Stimulated activated CD4-positive, alpha-beta T cell treated with anti-CD3 and anti-CD28 coated beads, Interleukin-1b, Interleukin-23, amount 100 ng/mL, for 4 hours (primary cell): ENCODE measurements around the gene HIC1.

Experiments used
- DNase-seq, 2 donors: peaks; one replicate each; pipeline ENCODE4 v3.0.0-alpha.2; 2020; ENCODE audit warnings: low read depth in 2 of 2

Gene HIC1

DNA sequence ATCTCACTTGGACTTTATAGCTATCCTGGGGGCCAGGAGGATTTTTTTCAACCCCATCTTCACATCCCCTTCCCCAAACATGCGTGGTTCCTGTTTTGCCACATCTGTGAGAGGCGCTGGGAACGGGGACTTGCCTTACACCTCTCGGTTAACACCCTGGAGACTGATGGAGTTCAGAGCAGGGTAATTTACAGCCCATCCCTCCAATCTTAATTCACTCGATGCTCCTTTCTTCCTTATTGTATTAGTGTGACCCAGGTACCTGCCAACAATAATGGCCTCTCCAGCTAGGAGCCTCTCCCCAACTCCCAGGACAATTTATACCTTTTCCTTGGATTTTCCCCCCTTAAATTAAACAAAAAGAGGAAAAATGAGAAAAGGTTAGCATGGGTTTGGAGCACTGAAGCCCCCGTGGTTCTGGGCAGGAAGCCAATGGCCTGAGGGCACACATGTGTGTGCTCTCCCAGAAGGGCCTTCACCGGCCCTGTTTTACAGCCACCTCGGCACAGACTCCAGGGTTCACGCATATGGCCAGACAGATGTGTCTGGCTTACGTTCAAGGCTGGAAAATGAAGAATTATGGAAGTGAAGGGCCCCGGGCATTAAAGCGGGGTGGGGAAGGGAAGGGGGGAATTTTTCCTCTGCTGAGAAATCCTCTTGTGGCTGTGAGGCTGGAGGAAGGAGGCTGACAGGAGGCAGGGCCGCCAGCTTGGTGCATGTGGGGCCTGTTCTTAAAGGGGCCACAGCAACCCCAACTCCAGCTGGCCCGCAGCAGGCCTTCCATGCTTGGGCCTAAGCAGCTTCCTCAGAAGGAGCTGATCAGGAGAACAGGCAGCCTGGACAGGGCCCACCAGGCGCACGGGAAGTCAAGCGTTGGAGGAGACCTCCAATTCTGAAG, 21.4 kb downstream of the HIC1 start:
- DNase-seq = no peak

DNA sequence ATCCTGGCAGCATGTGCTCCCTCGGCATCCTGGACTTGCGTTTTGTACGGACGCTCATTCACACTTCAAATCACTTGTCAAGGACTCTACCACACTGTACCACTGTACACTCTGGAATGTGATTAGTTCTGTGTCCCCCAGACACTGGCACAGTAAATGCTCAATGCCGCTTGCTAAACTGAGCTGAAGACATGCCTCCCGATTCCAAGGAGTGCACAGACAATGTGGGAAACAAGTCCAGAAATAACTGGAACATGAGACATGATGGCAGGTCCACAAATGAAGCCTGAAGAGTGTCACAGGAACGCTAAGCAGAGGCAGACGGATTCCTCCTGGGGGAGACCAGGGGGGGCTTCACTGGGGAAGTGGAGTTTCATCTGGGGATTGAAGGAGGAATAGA, 22.1 kb downstream of the HIC1 start:
- no peak for DNase-seq

DNA sequence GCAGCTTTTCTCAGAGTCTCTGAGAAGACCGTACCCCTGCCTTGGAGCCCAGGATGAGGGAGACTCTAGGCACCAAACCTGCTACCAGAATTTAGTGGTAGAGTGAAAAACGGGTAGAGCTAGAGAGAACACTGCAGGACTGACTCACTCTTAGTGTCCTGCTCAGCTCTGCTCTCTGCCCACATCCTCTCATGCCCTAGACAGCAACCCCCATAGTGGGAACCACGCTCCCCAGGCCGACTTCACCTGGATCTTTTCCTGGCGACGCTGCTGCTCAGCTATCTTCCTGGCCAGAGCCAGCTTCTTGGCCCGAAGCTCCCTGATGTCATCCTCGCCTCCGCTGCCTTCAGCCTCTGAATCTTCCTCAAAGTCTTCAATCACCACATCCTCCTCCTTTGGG, 26.7 kb downstream of the HIC1 start:
- DNase-seq = no peak

DNA sequence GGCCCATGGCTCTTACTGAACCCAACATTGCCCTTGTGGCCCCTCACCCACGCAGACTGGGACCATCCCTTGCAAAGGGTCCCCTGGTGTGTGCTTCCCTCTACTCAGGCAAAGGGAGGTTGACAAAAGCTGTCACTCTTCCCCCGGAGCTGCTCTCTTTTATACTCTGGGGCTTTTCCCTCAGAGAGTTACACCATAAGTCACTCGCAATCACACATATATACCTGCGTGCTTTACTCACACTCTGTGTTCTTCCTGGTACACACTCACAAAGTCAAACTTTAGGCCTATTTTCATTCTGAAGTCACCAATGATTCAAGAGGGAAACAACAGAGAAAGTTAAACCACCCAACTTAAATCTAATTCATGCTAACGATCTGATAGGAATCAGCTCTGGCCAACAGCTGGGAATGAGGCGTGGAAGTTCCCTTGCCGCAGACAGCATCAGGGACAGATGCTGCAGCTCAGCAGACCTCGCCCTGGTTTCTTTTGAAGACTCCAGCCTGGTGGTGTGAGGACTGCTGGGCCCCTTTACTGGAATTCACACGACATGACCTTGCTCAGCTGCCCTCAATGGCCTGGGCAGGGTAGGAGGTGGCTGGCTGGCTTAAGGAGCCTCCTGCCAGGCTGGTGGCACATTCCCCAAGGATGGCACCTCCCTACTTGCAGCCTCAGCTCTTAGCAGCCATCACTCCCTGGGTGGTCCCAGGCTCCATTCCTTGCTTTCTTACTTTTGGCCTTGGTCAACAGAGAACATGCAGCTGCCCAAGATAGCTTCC, 27.3 kb downstream of the HIC1 start:
- DNase-seq = no peak

GRCh38 chr17:2083613-2084035, 28.7 kb downstream of the HIC1 start:
- no peak for DNase-seq

DNA sequence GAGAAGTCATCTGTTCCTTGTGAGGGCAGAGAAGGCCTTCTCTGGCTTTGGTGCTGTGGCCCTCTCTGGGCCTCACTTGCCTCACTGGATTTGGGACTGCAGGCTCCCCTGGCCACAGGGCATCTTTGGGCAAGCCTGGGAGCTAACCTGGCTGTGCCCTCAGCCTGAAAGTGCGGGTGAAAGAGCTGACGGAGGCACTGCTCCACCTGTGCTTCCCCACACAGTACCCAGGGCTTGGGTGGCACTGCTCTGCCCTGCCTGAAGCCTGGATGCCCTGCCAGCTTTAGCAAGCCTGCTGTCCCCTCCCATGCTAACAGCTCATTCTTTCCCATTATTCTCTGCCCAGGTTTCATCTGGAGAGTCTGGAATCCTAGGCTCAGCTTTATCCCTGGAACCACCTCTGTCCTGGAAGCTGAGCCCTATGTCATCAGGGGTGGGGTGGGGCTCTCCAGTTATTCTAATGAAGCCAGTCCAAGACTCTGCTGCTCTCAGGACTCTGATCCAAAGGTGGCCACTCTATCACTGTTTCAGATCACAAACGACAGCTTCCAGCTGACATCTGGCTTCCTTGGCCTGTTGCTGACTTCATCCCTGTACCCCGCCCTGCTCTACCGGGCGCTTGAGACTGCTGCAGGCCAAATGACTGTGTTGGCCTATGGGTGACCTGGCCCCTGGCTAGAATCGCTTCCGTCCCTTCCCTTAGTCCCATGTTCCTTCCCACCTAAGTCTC, 29.3 kb downstream of the HIC1 start:
- no peak for DNase-seq

- no peak for DNase-seq
These were observed 30.1 kb downstream of the HIC1 start for GRCh38 chr17:2084766-2085647.

DNA sequence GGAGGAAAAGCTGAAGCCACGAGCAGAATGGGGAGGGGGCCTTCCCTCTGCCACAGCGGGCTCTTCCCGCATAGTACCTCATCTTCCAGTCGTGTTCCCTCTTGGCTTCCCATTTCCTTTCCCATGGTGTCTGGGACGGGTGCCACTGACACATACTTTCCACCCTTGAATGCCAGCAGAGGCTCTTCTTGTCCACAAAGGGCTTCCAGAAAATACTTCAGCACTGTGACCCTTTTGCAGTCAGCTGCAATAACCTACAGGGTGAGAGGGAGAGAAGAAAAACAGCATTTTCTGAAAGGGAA, 30.7 kb downstream of the HIC1 start:
- no peak for DNase-seq

DNA sequence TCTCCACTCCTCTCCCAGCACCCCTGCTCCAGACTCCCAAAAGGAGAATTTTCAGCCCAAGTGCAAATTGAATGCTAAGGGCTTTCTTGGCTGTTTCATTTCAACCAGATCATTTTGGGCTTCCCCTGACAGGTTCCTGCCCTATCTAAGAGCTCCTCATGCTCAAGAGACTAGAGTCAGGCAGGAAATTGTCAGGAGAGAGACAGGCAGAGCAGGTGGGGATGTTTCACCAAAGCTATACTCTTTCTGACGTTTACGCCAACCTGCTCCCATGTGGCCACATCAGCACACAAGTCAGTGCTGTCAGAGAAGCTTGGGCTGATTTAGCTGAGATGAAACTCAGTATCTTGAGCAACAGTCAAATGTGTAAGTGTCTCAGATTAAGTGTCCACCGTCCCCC, 31.4 kb downstream of the HIC1 start:
- no peak for DNase-seq

- DNase-seq = no peak
These were observed 32.8 kb downstream of the HIC1 start for GRCh38 chr17:2087597-2088211.

- no peak for DNase-seq
These were observed 34.1 kb downstream of the HIC1 start for GRCh38 chr17:2089021-2089422.

DNA sequence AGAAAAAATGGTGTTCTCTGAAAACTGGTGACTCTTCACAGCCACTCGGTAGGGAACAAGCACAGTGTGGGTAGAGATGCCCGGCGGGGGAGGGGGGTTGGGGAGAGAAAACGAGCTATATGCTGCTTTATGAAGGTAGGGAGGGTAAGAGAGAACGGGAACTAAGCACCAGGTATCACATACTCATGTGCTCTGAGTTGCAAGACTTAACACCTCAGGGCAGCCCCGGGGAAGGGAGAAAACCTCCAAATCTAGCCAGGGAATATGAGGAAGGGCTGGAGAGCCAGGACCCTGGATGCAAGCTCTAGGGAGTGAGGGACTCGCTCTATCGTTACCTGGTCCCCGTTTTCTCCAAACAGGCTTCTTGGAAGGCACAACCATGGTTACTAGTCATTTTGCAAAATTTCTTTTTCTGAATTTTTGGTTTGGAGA, 35.3 kb downstream of the HIC1 start:
- DNase-seq = peak; percentile 18 to 21

GRCh38 chr17:2090804-2091534, 36.1 kb downstream of the HIC1 start:
- DNase-seq = no peak

- DNase-seq = no peak
These were observed 37.4 kb downstream of the HIC1 start for GRCh38 chr17:2092253-2092652.

GRCh38 chr17:2093349-2093748, 38.4 kb downstream of the HIC1 start:
- no peak for DNase-seq

- DNase-seq = no peak
These were observed 40.1 kb downstream of the HIC1 start for GRCh38 chr17:2094891-2095535.

GRCh38 chr17:2095536-2095910, 40.6 kb downstream of the HIC1 start:
- DNase-seq = no peak

- DNase-seq = peak in 1 of 2 donors; percentile 8
These were observed 46.8 kb downstream of the HIC1 start for GRCh38 chr17:2101448-2102257.
